IMR-90 (cell line): ENCODE results near the gene GZMM. TPM values are rescaled to one million over a fixed set of nuclear protein-coding genes. Genes with fewer than 3 reads are reported as not detected.

Experiments used
- ATAC-seq: fragments of 200-7000 bp; cut with Tn5 transposase; 2 replicates; pipeline ENCODE4 v1.9.1; 2020; ENCODE audit warnings: low read depth, mild to moderate bottlenecking, moderate library complexity
- Bru-seq: library from RNA; stranded (reverse); fragments of 400-500 nt; gene quantifications from one replicate; lab custom pipeline; 2021; lab: Mats Ljungman, UMichigan
- BruChase-seq, 2 experiments: library from RNA; stranded (reverse); fragments of 400-500 nt; gene quantifications; one replicate each; lab custom pipeline; 2021; lab: Mats Ljungman, UMichigan
- BruUV-seq: library from RNA; stranded (reverse); fragments of 400-500 nt; replicated peaks from 2 replicates; lab custom pipeline; 2021; lab: Mats Ljungman, UMichigan
- CTCF ChIA-PET: fragments of 300-600 bp; formaldehyde crosslinking; extraction: SDS; loops from one replicate; lab custom pipeline; 2021; ENCODE audit warnings: antibody characterized with exemption; lab: Yijun Ruan, JAX
- POLR2A ChIA-PET: fragments of 300-600 bp; sonication (Branson Sonifier 250); formaldehyde crosslinking; loops from one replicate; lab custom pipeline; 2022; ENCODE audit warnings: antibody characterized with exemption; ENCODE audit not compliant: unreplicated experiment; lab: Charles Lee
- DNase-seq: peaks from one replicate; pipeline ENCODE4 v3.0.0; 2013
- H2AFZ ChIP-seq: replicated peaks from 2 replicates; pipeline ENCODE3; 2013; ENCODE audit warnings: low read length, mild to moderate bottlenecking; ENCODE audit not compliant: poor library complexity
- H2AK5ac ChIP-seq: 2 replicates; pipeline ENCODE4 v1.6.1; 2013; ENCODE audit warnings: low read depth, low read length, inconsistent platforms
- H2AK9ac ChIP-seq: replicated peaks from 2 replicates; pipeline ENCODE3; 2013; ENCODE audit warnings: mild to moderate bottlenecking, low read depth, low read length, moderate library complexity; ENCODE audit not compliant: poor library complexity
- H2BK120ac ChIP-seq: 2 replicates; pipeline ENCODE4 v1.6.1; 2013; ENCODE audit warnings: low read depth, low read length, inconsistent platforms
- H2BK15ac ChIP-seq: 3 replicates; pipeline ENCODE4 v1.6.1; 2013; ENCODE audit warnings: low read depth, low read length, inconsistent platforms
- H2BK20ac ChIP-seq: 2 replicates; pipeline ENCODE4 v1.6.1; 2013; ENCODE audit warnings: low read depth, mild to moderate bottlenecking, inconsistent platforms, low read length, moderate library complexity
- H2BK5ac ChIP-seq: 2 replicates; pipeline ENCODE4 v1.6.1; 2013; ENCODE audit warnings: mild to moderate bottlenecking, low read depth, low read length, inconsistent platforms; ENCODE audit not compliant: poor library complexity, severe bottlenecking
- H3K14ac ChIP-seq: replicated peaks from 2 replicates; pipeline ENCODE4 v1.6.1; 2013; ENCODE audit warnings: low read depth, low read length, inconsistent platforms
- H3K18ac ChIP-seq: 2 replicates; pipeline ENCODE4 v1.6.1; 2013; ENCODE audit warnings: low read depth, low read length, control low read depth
- H3K23ac ChIP-seq: 2 replicates; pipeline ENCODE4 v1.6.1; 2013; ENCODE audit warnings: low read depth, low read length, inconsistent platforms
- H3K27ac ChIP-seq: 2 replicates; pipeline ENCODE4 v1.5.1; 2013; ENCODE audit warnings: mild to moderate bottlenecking, control low read depth, low read length; ENCODE audit not compliant: insufficient read depth
- H3K27me3 ChIP-seq: 2 replicates; pipeline ENCODE4 v1.6.1; 2013; ENCODE audit warnings: low read length; ENCODE audit not compliant: control insufficient read depth, insufficient read depth
- H3K36me3 ChIP-seq: 2 replicates; pipeline ENCODE4 v1.6.1; 2013; ENCODE audit warnings: low read length, mixed read lengths; ENCODE audit not compliant: control insufficient read depth, insufficient read depth
- H3K4ac ChIP-seq: 2 replicates; pipeline ENCODE4 v1.6.1; 2013; ENCODE audit warnings: low read depth, low read length, inconsistent platforms
- H3K4me1 ChIP-seq: 2 replicates; pipeline ENCODE4 v1.6.1; 2013; ENCODE audit warnings: low read length, mixed read lengths; ENCODE audit not compliant: control insufficient read depth, insufficient read depth
- H3K4me2 ChIP-seq: 2 replicates; pipeline ENCODE4 v1.6.1; 2013; ENCODE audit warnings: low read depth, mild to moderate bottlenecking, control low read depth, low read length, moderate library complexity
- H3K4me3 ChIP-seq: 2 replicates; pipeline ENCODE4 v1.5.1; 2013; ENCODE audit warnings: low read depth, mild to moderate bottlenecking, control low read depth, low read length, moderate library complexity; ENCODE audit not compliant: insufficient read depth
- H3K56ac ChIP-seq: 2 replicates; pipeline ENCODE4 v1.6.1; 2013; ENCODE audit warnings: low read length, inconsistent platforms; ENCODE audit not compliant: insufficient read depth; ENCODE audit errors: extremely low read depth
- H3K79me1 ChIP-seq, 2 experiments: 2 replicates each; pipeline ENCODE4 v1.6.1; 2013; ENCODE audit warnings: low read length in 2 of 2, inconsistent platforms in 1 of 2, low read depth in 1 of 2
- H3K9ac ChIP-seq: 2 replicates; pipeline ENCODE4 v1.6.1; 2013; ENCODE audit warnings: low read depth, low read length, control low read depth
- H3K9me1 ChIP-seq: 2 replicates; pipeline ENCODE4 v1.6.1; 2013; ENCODE audit warnings: low read length, inconsistent platforms; ENCODE audit not compliant: insufficient read depth
- H3K9me3 ChIP-seq: 2 replicates; pipeline ENCODE4 v1.6.1; 2013; ENCODE audit warnings: low read length; ENCODE audit not compliant: control insufficient read depth, insufficient read depth
- H4K20me1 ChIP-seq: 2 replicates; pipeline ENCODE4 v1.6.1; 2013; ENCODE audit warnings: low read length, inconsistent platforms; ENCODE audit not compliant: insufficient read depth
- H4K5ac ChIP-seq: 2 replicates; pipeline ENCODE4 v1.6.1; 2013; ENCODE audit warnings: mild to moderate bottlenecking, low read depth, low read length, control low read depth
- H4K8ac ChIP-seq, 2 experiments: 2 replicates each; pipeline ENCODE4 v1.6.1; 2013; ENCODE audit warnings: low read depth in 2 of 2, low read length in 2 of 2, control low read depth in 1 of 2, inconsistent platforms in 1 of 2
- H4K91ac ChIP-seq: 2 replicates; pipeline ENCODE4 v1.6.1; 2013; ENCODE audit warnings: low read depth, low read length, inconsistent platforms; ENCODE audit not compliant: insufficient read depth
- BHLHE40 ChIP-seq: fragments of 150-350 bp; IDR thresholded peaks from 2 replicates; pipeline ENCODE4 v1.6.1; 2016; ENCODE audit warnings: mild to moderate bottlenecking, low read depth, low read length
- CEBPB ChIP-seq: IDR thresholded peaks from 2 replicates; pipeline ENCODE4 v1.6.1; 2012; ENCODE audit warnings: low read depth, low read length, improper control_type of control experiment
- CHD1 ChIP-seq: IDR thresholded peaks from 2 replicates; pipeline ENCODE4 v1.6.1; 2012; ENCODE audit warnings: low read depth, low read length, improper control_type of control experiment
- ELK1 ChIP-seq: fragments of 150-350 bp; IDR thresholded peaks from 2 replicates; pipeline ENCODE4 v1.6.1; 2016; ENCODE audit warnings: low read depth, mild to moderate bottlenecking, low read length, moderate library complexity, borderline replicate concordance
- MAZ ChIP-seq: IDR thresholded peaks from 2 replicates; pipeline ENCODE4 v1.6.1; 2012; ENCODE audit warnings: low read depth, mild to moderate bottlenecking, low read length, improper control_type of control experiment, moderate library complexity, borderline replicate concordance
- MXI1 ChIP-seq: IDR thresholded peaks from 2 replicates; pipeline ENCODE4 v1.6.1; 2012; ENCODE audit warnings: low read depth, mild to moderate bottlenecking, low read length, moderate library complexity, borderline replicate concordance
- NFE2L2 ChIP-seq: fragments of 150-350 bp; IDR thresholded peaks from 2 replicates; pipeline ENCODE4 v1.6.1; 2016; ENCODE audit warnings: low read depth, mild to moderate bottlenecking, low read length
- POLR2A ChIP-seq: IDR thresholded peaks from 2 replicates; pipeline ENCODE4 v1.6.1; 2012; ENCODE audit warnings: mild to moderate bottlenecking, low read depth, low read length
- RAD21 ChIP-seq: IDR thresholded peaks from 2 replicates; pipeline ENCODE4 v1.6.1; 2012; ENCODE audit warnings: low read length, improper control_type of control experiment
- RCOR1 ChIP-seq: IDR thresholded peaks from 2 replicates; pipeline ENCODE4 v1.6.1; 2012; ENCODE audit warnings: mild to moderate bottlenecking, low read length, improper control_type of control experiment; ENCODE audit not compliant: insufficient replicate concordance
- SMC3 ChIP-seq: fragments of 150-350 bp; IDR thresholded peaks from 2 replicates; pipeline ENCODE4 v1.6.1; 2016; ENCODE audit warnings: low read depth, mild to moderate bottlenecking, antibody characterized with exemption, low read length, moderate library complexity
- WGBS, 2 experiments: methylation state at CpG; one replicate each; pipeline versions ENCODE4 v1.1.5 to v1.1.7; 2013; ENCODE audit warnings: missing lambda C conversion rate in 2 of 2; ENCODE audit not compliant: insufficient read length in 1 of 2; ENCODE audit errors: extremely low coverage in 2 of 2; 5-methylcytosine and 5-hydroxymethylcytosine counted together
- dilution Hi-C: fragments of 300-500 bp; cut with HindIII; formaldehyde crosslinking; loops from one replicate; pipeline ENCODE4 v1.14.3; 2018; ENCODE audit warnings: low sequenced_read_pairs; ENCODE audit not compliant: unreplicated experiment
- in situ Hi-C: fragments of 300-500 bp; cut with MboI; formaldehyde crosslinking; loops from 3 replicates; pipeline ENCODE4 v1.14.3; 2019; ENCODE audit warnings: low sequenced_read_pairs, inconsistent platforms, mixed read lengths
- intact Hi-C: fragments of 100-400 bp; cut with micrococcal nuclease; formaldehyde crosslinking; loops from 2 replicates; pipeline ENCODE4 v1.10.0; 2022
- long read RNA-seq: library from polyadenylated mRNA; unstranded; transcript quantifications from one replicate; pipeline ENCODE4 v2.0.0, GENCODE V29; 2021; ENCODE audit not compliant: unreplicated experiment
- polyA plus RNA-seq, 3 experiments: library from polyadenylated mRNA; depleted of rRNA; stranded (reverse); fragments of >200 nt; gene quantifications; 2 replicates each; pipeline ENCODE4 v1.2.3, GENCODE V29; 2012; ENCODE audit warnings: low replicate concordance in 1 of 3
- total RNA-seq: library from RNA; depleted of rRNA; stranded (reverse); fragments of >200 nt; gene quantifications from 2 replicates; pipeline ENCODE4 v1.2.3, GENCODE V29; 2012; rRNA removed

The GZMM gene
- total RNA-seq (not detected in 2 replicates), polyA plus RNA-seq (2012; rRNA removed) (0.11 and 0.24 TPM in 2 replicates), Bru-seq, nascent RNA (percentile 35 among the genes with signal in this experiment), BruChase-seq, experiment 1, labeled RNA remaining after a 6-hour chase (percentile 37 among the genes with signal in this experiment), BruChase-seq, experiment 2, labeled RNA remaining after a 2-hour chase (percentile 29 among the genes with signal in this experiment)
- 0.23 and 0.81 TPM in 2 replicates for polyA plus RNA-seq (2012; cell fraction: cytosol; rRNA removed)
- polyA plus RNA-seq (2012; cell fraction: nucleus; rRNA removed; ENCODE audit: low replicate concordance) = 0.11 and 0.50 TPM in 2 replicates
- long read RNA-seq = 0 reads

DNA sequence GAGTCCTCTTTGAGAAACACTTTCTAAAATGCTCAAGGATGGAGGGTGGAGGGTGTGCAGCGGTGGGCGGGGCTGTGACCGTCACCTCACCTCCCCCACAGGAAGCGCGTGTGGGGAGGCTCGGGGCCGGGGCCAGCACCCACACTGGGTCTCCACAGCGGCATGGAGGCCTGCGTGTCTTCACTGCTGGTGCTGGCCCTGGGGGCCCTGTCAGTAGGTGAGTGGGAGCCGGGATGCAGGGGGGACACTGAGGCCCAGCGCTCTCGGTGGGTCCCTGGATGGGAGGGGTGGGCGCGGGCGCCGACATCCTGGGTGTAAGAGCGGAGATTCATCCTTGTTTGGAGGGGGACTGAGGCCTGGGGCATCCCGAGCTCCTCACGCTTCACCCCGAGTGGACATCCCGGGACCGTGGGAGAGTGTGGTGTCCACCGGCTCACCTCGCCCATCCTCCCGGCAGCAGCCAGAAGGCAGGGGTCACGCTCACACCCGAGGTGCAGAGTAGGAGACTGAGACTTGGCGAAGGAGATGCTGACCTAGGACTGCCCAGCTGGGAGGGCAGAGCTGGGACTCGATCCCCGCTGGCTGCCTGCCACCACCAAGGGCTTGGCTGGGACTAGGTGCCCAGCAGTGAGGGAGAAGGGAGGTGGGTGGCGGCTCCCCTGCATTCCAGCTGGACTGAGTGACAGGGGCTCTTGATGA lies at the start of gene GZMM:
Gene GZMM, plus strand, starts transcription at position 144 of the 699 bp plus-strand sequence. Its CDS starts 19 bp downstream, at position 163.
- no peak for DNase-seq
- intact Hi-C loops (no loop called here), in situ Hi-C loops (no loop called here)

More for the DNA sequence above, at the start of gene GZMM:
- H4K8ac ChIP-seq = no peak within 1 kb of the TSS
- WGBS, 2 experiments = 63% methylated on average over 11 of the region's 31 CpGs; no CpG with 5 or more reads in 1 of the 2 experiments
- H2BK20ac ChIP-seq = no peak within 1 kb of the TSS
- H2BK15ac ChIP-seq = no peak within 1 kb of the TSS
- H3K4me1 ChIP-seq = no peaks in the 10 kb centered on the region
- no peak within 1 kb of the TSS for H4K91ac ChIP-seq
- H3K9me1 ChIP-seq = peaks cover 8% of the 10 kb centered on the region
- H2AK5ac ChIP-seq = no peak within 1 kb of the TSS
- dilution Hi-C loops = no loop called here
- no peak within 1 kb of the TSS for H2BK5ac ChIP-seq
- no peaks in the 10 kb centered on the region for H3K27me3 ChIP-seq
- H2BK120ac ChIP-seq = no peak within 1 kb of the TSS
- H3K56ac ChIP-seq = no peak within 1 kb of the TSS
- H3K4me3 ChIP-seq = no peak within 1 kb of the TSS
- no peak within 1 kb of the TSS for H3K18ac ChIP-seq
- no peak for TF ChIP-seq ELK1
- no peak for TF ChIP-seq POLR2A
- TF ChIP-seq SMC3 = no peak
- no peak for TF ChIP-seq RAD21
- TF ChIP-seq MXI1 = no peak
- TF ChIP-seq NFE2L2 = no peak
- TF ChIP-seq MAZ = no peak
- TF ChIP-seq RCOR1 = no peak
- TF ChIP-seq BHLHE40 = no peak
- no peak for TF ChIP-seq CEBPB
- no peak for TF ChIP-seq CHD1
- no peak within 1 kb of the TSS for H3K4ac ChIP-seq
- no peaks in the 10 kb centered on the region; a peak in 1 of 4 replicates for H3K79me1 ChIP-seq
- H3K23ac ChIP-seq = no peak within 1 kb of the TSS
- H3K4me2 ChIP-seq = no peak within 1 kb of the TSS
- no peak within 1 kb of the TSS for H3K27ac ChIP-seq
- no peak within 1 kb of the TSS for H4K5ac ChIP-seq
- H3K9ac ChIP-seq = no peak within 1 kb of the TSS
- no TSS peak for BruUV-seq
- CTCF ChIA-PET = no interaction called here
- H3K9me3 ChIP-seq = no peaks in the 10 kb centered on the region
- ATAC-seq = peak; percentile 15; the same call in 1 of the 2 replicates
- H2AK9ac ChIP-seq = no peak within 1 kb of the TSS
- POLR2A ChIA-PET = no interaction called here
- no peak within 1 kb of the TSS for H2AFZ ChIP-seq
- no peak within 1 kb of the TSS for H3K14ac ChIP-seq
- H3K36me3 ChIP-seq = peaks cover 25% of the 10 kb centered on the region
- H4K20me1 ChIP-seq = peaks cover 7% of the 10 kb centered on the region
